Neuronal stem cell (in vitro differentiated cells): ENCODE measurements around the gene CITED2.
"Not testable (repeated sequence)": the region's sequence is repeated elsewhere in the genome, so short reads cannot be mapped to it uniquely, and the experiment has no call there.

Experiments
- DNase-seq: peaks from one replicate; pipeline ENCODE4 v3.0.0-alpha.2; 2013; ENCODE audit warnings: low spot score
- H2AFZ ChIP-seq: one replicate; pipeline ENCODE4 v1.6.1; 2013; ENCODE audit warnings: mild to moderate bottlenecking, low read length, inconsistent platforms
- H2AK5ac ChIP-seq: 2 replicates; pipeline ENCODE4 v1.6.1; 2013; ENCODE audit warnings: low read depth, mild to moderate bottlenecking, inconsistent platforms, low read length, moderate library complexity, mixed read lengths
- H2BK120ac ChIP-seq: 2 replicates; pipeline ENCODE4 v1.6.1; 2013; ENCODE audit warnings: low read depth, mild to moderate bottlenecking, inconsistent platforms, low read length, moderate library complexity, mixed read lengths
- H2BK12ac ChIP-seq: one replicate; pipeline ENCODE4 v1.6.1; 2013; ENCODE audit warnings: low read length, inconsistent platforms
- H2BK15ac ChIP-seq: 2 replicates; pipeline ENCODE4 v1.6.1; 2013; ENCODE audit warnings: mild to moderate bottlenecking, low read length, inconsistent platforms, mixed read lengths
- H2BK5ac ChIP-seq: one replicate; pipeline ENCODE4 v1.6.1; 2013; ENCODE audit warnings: inconsistent platforms, mild to moderate bottlenecking, low read length, moderate library complexity
- H3K14ac ChIP-seq: one replicate; pipeline ENCODE4 v1.6.1; 2013; ENCODE audit warnings: low read length, inconsistent platforms
- H3K18ac ChIP-seq: 2 replicates; pipeline ENCODE4 v1.6.1; 2013; ENCODE audit warnings: low read length, inconsistent platforms
- H3K23ac ChIP-seq: 2 replicates; pipeline ENCODE4 v1.6.1; 2013; ENCODE audit warnings: low read depth, mild to moderate bottlenecking, mixed read lengths, low read length, inconsistent platforms; ENCODE audit not compliant: poor library complexity
- H3K27ac ChIP-seq: replicated peaks from 3 replicates; pipeline ENCODE4 v1.5.1; 2013; ENCODE audit warnings: low read length, inconsistent platforms
- H3K27me3 ChIP-seq, 3 experiments: 2 replicates each; pipeline ENCODE4 v1.6.1; 2013; ENCODE audit warnings: low read length in 3 of 3, mild to moderate bottlenecking in 2 of 3, inconsistent platforms in 1 of 3, low read depth in 1 of 3, mixed read lengths in 1 of 3, moderate library complexity in 1 of 3; ENCODE audit not compliant: control insufficient read depth in 3 of 3, insufficient read depth in 3 of 3
- H3K36me3 ChIP-seq, 2 donors: replicated peaks in 1 of 2; 2 replicates each; pipeline ENCODE4 v1.6.1; 2013; ENCODE audit warnings: low read length in 2 of 2; ENCODE audit not compliant: control insufficient read depth in 2 of 2, insufficient read depth in 2 of 2
- H3K4ac ChIP-seq: 2 replicates; pipeline ENCODE4 v1.6.1; 2013; ENCODE audit warnings: inconsistent platforms, mild to moderate bottlenecking, low read length, moderate library complexity
- H3K4me1 ChIP-seq, 2 donors: 1 replicate in 1 of 2; 2 replicates in 1 of 2; pipeline ENCODE4 v1.6.1; 2013; ENCODE audit warnings: low read length in 2 of 2, low read depth in 1 of 2; ENCODE audit not compliant: control insufficient read depth in 2 of 2, insufficient read depth in 1 of 2
- H3K4me2 ChIP-seq: one replicate; pipeline ENCODE4 v1.6.1; 2013; ENCODE audit warnings: mild to moderate bottlenecking, low read length, inconsistent platforms; ENCODE audit not compliant: insufficient read depth, poor library complexity, severe bottlenecking
- H3K4me3 ChIP-seq, 2 donors: 2 replicates each; pipeline ENCODE4 v1.5.1; 2013; ENCODE audit warnings: low read length in 2 of 2, mild to moderate bottlenecking in 2 of 2, inconsistent platforms in 1 of 2, moderate library complexity in 1 of 2
- H3K79me1 ChIP-seq: one replicate; pipeline ENCODE4 v1.6.1; 2013; ENCODE audit warnings: low read depth, mild to moderate bottlenecking, inconsistent platforms, low read length, moderate library complexity
- H3K9ac ChIP-seq: one replicate; pipeline ENCODE4 v1.6.1; 2013; ENCODE audit warnings: mild to moderate bottlenecking, low read depth, low read length, inconsistent platforms; ENCODE audit not compliant: poor library complexity
- H3K9me3 ChIP-seq, 2 donors: replicated peaks in 1 of 2; 2 replicates each; pipeline versions ENCODE3 to v1.6.1; 2013; ENCODE audit warnings: low read length in 2 of 2, mild to moderate bottlenecking in 2 of 2, inconsistent platforms in 1 of 2, low read depth in 1 of 2, mixed read lengths in 1 of 2, moderate library complexity in 1 of 2; ENCODE audit not compliant: control insufficient read depth in 2 of 2, insufficient read depth in 1 of 2
- H4K8ac ChIP-seq: one replicate; pipeline ENCODE4 v1.6.1; 2013; ENCODE audit warnings: low read depth, mild to moderate bottlenecking, inconsistent platforms, low read length, moderate library complexity
- H4K91ac ChIP-seq: one replicate; pipeline ENCODE4 v1.6.1; 2013; ENCODE audit warnings: low read length, low read depth, mild to moderate bottlenecking, inconsistent platforms; ENCODE audit not compliant: poor library complexity
- WGBS, 2 donors: extraction: QIAGEN DNeasy Blood & Tissue Kit; methylation state at CpG; one replicate each; pipeline ENCODE4 v1.1.7; 2013; ENCODE audit warnings: missing lambda C conversion rate in 2 of 2, mixed read lengths in 1 of 2; ENCODE audit not compliant: insufficient read length in 2 of 2, insufficient replicate concordance in 1 of 2; ENCODE audit errors: extremely low coverage in 2 of 2; 5-methylcytosine and 5-hydroxymethylcytosine counted together

The CITED2 gene

DNA sequence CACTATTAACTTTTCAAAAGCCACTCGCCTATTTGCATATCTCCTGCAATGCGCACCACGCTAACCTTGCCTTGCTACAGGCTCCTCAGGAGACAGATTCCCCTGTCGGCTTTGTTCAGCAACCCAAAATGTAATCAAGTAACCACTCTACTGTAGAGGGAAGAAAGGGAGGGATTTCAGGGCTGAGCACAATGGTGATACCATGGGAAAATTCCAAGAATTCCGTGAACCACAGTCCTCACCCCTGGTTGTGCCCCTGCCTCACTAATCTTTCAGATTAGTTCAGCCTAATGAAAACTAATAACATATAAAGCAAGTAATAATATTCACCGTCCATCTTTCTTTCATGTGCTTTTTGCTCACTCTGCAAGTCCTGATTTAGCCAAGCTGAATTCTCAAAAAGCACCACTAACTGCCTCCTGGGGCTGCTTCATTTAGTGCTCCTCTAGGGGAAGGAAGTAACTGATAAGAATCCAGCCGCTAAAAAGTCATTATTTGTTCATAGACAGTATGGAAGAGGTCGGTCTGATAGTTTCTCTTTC lies 6.6 kb downstream of the CITED2 start:
- Histone ChIP-seq H3K27me3 (no peaks in the 10 kb centered on the region), H4K8ac (no peak overlapping the region), H3K14ac (no peak overlapping the region), H2AFZ (peak overlapping the region; percentile 59), H3K4ac (no peak overlapping the region), H3K79me1 (no peaks in the 10 kb centered on the region), H3K23ac (no peak overlapping the region), H3K4me3 (no peak overlapping the region), H3K4me1 (peaks cover 11 to 40% of the 10 kb centered on the region in 2 donors), H4K91ac (no peak overlapping the region), H2BK15ac (no peak overlapping the region), H2BK5ac (no peak overlapping the region), H3K36me3 (peaks cover 0 to 29% of the 10 kb centered on the region in 2 donors), H2AK5ac (no peak overlapping the region), H3K9me3 (no peaks in the 10 kb centered on the region), H3K9ac (no peak overlapping the region), H3K4me2 (no peak overlapping the region), H2BK120ac (no peak overlapping the region), H3K27ac (peak overlapping the region; percentile 89), H2BK12ac (no peak overlapping the region), H3K18ac (no peak overlapping the region)
- peak; percentile 65 for DNase-seq
- no CpG with 5 or more reads among the region's 8 CpGs for WGBS, 2 donors

DNA sequence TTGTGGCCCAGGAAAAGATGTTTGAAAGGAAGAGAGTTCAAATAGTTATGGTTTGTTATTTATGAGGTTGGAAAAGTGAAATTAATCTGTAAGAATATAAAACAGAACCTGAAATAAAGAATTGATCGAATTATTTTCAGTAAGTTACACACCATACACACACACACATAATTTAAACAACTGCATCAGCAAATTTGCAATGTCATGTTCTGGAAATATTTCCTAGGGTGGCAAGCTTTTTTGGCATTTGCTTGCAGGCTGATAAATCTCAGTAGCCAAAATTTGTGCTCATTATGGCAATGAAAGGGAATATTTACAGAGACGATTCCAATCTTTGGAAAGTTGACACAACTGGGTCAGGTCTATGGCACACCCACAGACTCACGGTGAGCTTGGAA lies 9.5 kb downstream of the CITED2 start:
- no peak overlapping the region for H3K14ac ChIP-seq

DNA sequence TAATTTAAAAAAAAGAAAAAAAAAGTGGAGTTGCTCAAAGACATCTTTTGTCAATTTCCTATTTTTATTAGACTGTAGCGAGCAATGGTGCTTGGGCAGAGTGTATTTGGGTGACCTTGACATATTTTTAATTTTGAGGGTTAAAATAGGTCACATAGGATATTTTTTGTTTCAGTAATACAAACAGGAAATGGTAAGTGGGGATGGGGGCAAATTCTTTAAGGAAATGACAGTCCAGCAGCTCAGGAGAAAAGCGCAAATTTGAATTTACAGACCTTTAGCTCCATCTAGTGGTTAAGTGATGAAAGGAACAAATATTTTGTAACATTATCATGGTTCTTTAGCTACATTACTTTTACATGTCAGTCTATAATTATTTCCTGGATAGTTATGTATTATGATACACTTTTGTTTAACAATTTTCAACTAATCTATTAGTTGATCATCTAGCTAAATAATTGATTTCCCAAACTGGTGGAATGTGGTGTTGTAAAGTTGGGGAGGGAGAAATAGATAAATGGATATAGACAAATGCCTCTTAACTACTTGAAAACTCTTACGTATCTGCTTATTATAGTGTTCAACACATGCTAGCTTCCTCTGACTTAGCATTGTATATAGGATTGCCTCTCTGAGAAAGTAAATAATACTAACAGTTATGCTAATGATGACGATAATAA lies 10.0 kb downstream of the CITED2 start:
- peak; percentile 50 for DNase-seq
- no peak overlapping the region for H3K9ac ChIP-seq
- no peak overlapping the region for H3K18ac ChIP-seq
- no peak overlapping the region for H2BK12ac ChIP-seq
- WGBS, 2 donors, result no CpG with 5 or more reads among the region's 4 CpGs
- H3K36me3 ChIP-seq, result no peaks in the 10 kb centered on the region
- no peak overlapping the region for H3K4me3 ChIP-seq
- no peak overlapping the region for H2AK5ac ChIP-seq
- H3K27ac ChIP-seq, result no peak overlapping the region
- no peak overlapping the region for H2BK120ac ChIP-seq
- no peaks in the 10 kb centered on the region for H3K27me3 ChIP-seq
- H3K79me1 ChIP-seq, result no peaks in the 10 kb centered on the region
- H3K9me3 ChIP-seq, result no peaks in the 10 kb centered on the region
- H3K23ac ChIP-seq, result no peak overlapping the region
- no peak overlapping the region for H2AFZ ChIP-seq
- H2BK15ac ChIP-seq, result no peak overlapping the region
- H3K4me1 ChIP-seq, result peaks cover 5 to 22% of the 10 kb centered on the region in 2 donors
- H4K8ac ChIP-seq, result no peak overlapping the region
- no peak overlapping the region for H4K91ac ChIP-seq
- no peak overlapping the region for H3K4me2 ChIP-seq
- H3K14ac ChIP-seq, result no peak overlapping the region
- no peak overlapping the region for H3K4ac ChIP-seq
- no peak overlapping the region for H2BK5ac ChIP-seq

More for the DNA sequence above, 9.5 kb downstream of the CITED2 start:
- H2BK15ac ChIP-seq, result no peak overlapping the region
- no peak overlapping the region for H2AFZ ChIP-seq
- H2BK5ac ChIP-seq, result no peak overlapping the region
- H3K27ac ChIP-seq, result no peak overlapping the region
- H3K9ac ChIP-seq, result no peak overlapping the region
- no peak overlapping the region for H3K4ac ChIP-seq
- H4K8ac ChIP-seq, result no peak overlapping the region
- no CpG with 5 or more reads among the region's 3 CpGs for WGBS, 2 donors
- H4K91ac ChIP-seq, result no peak overlapping the region
- DNase-seq, result no peak
- H3K4me2 ChIP-seq, result no peak overlapping the region
- no peak overlapping the region for H2BK12ac ChIP-seq
- H3K79me1 ChIP-seq, result no peaks in the 10 kb centered on the region
- H3K4me1 ChIP-seq, result peaks cover 8 to 23% of the 10 kb centered on the region in 2 donors
- H3K4me3 ChIP-seq, result no peak overlapping the region
- no peak overlapping the region for H2AK5ac ChIP-seq
- H3K9me3 ChIP-seq, result no peaks in the 10 kb centered on the region
- H3K23ac ChIP-seq, result no peak overlapping the region
- no peak overlapping the region for H2BK120ac ChIP-seq
- no peaks in the 10 kb centered on the region for H3K27me3 ChIP-seq
- H3K36me3 ChIP-seq, result no peaks in the 10 kb centered on the region
- H3K18ac ChIP-seq, result no peak overlapping the region

DNA sequence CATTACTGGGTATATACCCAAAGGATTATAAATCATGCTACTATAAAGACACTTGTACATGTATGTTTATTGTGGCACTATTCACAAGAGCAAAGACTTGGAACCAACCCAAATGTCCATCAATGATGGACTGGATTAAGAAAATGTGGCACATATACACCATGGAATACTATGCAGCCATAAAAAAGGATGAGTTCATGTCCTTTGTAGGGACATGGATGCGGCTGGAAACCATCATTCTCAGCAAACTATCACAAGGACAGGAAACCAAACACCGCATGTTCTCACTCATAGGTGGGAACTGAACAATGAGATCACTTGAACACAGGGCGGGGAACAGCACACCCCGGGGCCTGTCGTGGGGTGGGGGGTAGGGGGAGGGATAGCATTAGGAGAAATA lies 10.7 kb downstream of the CITED2 start:
- H3K79me1 ChIP-seq, H2BK5ac ChIP-seq, DNase-seq, H3K9ac ChIP-seq, H4K91ac ChIP-seq, H2AFZ ChIP-seq, H2BK120ac ChIP-seq, H3K4ac ChIP-seq, H3K4me2 ChIP-seq, H3K23ac ChIP-seq, H2AK5ac ChIP-seq, H4K8ac ChIP-seq, H3K36me3 ChIP-seq, H3K9me3 ChIP-seq, H2BK12ac ChIP-seq, H3K27me3 ChIP-seq, H3K4me3 ChIP-seq, H2BK15ac ChIP-seq, H3K27ac ChIP-seq, H3K18ac ChIP-seq, H3K14ac ChIP-seq: not testable (repeated sequence)
- WGBS, 2 donors, result no CpG with 5 or more reads among the region's 5 CpGs
- peaks cover 5 to 16% of the 10 kb centered on the region in 2 donors for H3K4me1 ChIP-seq
